Measurements from ENCODE around the gene ATP5PO. TPM values are rescaled to one million over a fixed set of nuclear protein-coding genes. Genes with fewer than 3 reads are reported as not detected.

The ATP5PO gene
- total and polyA plus RNA-seq, 2 of the 13 experiments (the other 11 are each of a cell fraction or from before 2014, with no cell fraction given), result 256 to 297 TPM

DNA sequence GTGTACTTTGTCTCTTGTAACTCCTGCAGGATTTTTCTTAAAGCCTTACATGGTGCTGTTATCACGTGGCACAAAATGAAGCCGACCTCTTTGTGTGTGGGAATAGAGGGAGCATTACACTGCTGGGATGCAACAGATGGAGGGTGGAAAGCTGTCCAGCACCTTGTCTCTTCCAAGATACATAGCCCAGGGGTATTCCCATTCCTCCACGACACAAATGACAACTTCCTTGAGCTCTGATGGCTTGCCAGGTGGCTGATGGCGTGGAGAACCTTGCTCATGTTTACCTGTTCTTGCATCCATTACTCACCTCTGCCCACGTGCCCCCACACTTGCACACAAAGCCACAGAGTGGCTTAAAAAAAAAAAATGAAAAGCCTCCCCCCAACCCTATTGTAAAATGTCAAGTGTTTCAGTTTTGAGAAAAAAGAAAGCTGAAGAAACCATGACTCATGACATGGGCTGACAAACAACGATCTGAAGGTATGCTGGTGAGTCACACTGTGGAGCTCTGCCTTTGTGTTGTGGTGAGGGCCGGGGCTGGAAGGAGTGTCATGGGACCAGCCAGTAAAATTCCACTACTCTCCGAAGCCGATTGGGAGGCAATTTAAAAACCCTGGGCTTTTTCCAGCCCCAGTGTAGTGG, 32.0 kb upstream of the ATP5PO start (continued):
- TF ChIP-seq SAFB2 (CRISPR knock-in tag; IDR thresholded peaks at IDR 0.05; ENCODE audit: borderline replicate concordance, low read depth) (no peak), GATAD2A (CRISPR knock-in tag; IDR thresholded peaks at IDR 0.05) (peak; percentile 52), SIN3A (IDR thresholded peaks at IDR 0.05; ENCODE audit: borderline replicate concordance, low read depth, low read length) (no peak), CBFB (CRISPR knock-in tag; IDR thresholded peaks at IDR 0.05) (no peak), SOX6 (IDR thresholded peaks at IDR 0.05) (no peak), SOX6 (CRISPR knock-in tag; IDR thresholded peaks at IDR 0.05) (peak; percentile 86), NFIC (IDR thresholded peaks at IDR 0.05; ENCODE audit: low read length) (peak; percentile 55; the same call in 1 of the 2 replicates), CREB1 (IDR thresholded peaks at IDR 0.05) (peak; percentile 77), CREB1 (CRISPR knock-in tag; IDR thresholded peaks at IDR 0.05) (no peak; the same call in 1 of the 2 replicates), ESRRA (CRISPR knock-in tag; IDR thresholded peaks at IDR 0.05; ENCODE audit: low read depth) (no peak), TBL1XR1 (IDR thresholded peaks at IDR 0.05; ENCODE audit: borderline replicate concordance, low read length, partially characterized antibody) (no peak), TEAD3 (CRISPR knock-in tag; optimal IDR thresholded peaks at IDR 0.05; ENCODE audit: borderline replicate concordance) (peak; percentile 66), BHLHE40 (IDR thresholded peaks at IDR 0.05; ENCODE audit: low read length) (peak; percentile 80), KLF12 (CRISPR knock-in tag; IDR thresholded peaks at IDR 0.05; ENCODE audit: borderline replicate concordance) (no peak), NFYB (CRISPR knock-in tag; IDR thresholded peaks at IDR 0.05) (0 out of 2 replicates have a peak, but pooled peaks have one; percentile 10), ZNF12 (CRISPR knock-in tag; IDR thresholded peaks at IDR 0.05) (no peak), ZNF224 (CRISPR knock-in tag; IDR thresholded peaks at IDR 0.05) (no peak), POGZ (CRISPR knock-in tag; IDR thresholded peaks at IDR 0.05) (peak; percentile 42; the same call in 1 of the 2 replicates), IKZF1 (IDR thresholded peaks at IDR 0.05) (no peak), NBN (conservative IDR thresholded peaks at IDR 0.05) (no peak), PCBP1 (IDR thresholded peaks at IDR 0.05; ENCODE audit: borderline replicate concordance, low read depth, low read length) (no peak), HOXA7 (CRISPR knock-in tag; IDR thresholded peaks at IDR 0.05) (no peak), HCFC1 (IDR thresholded peaks at IDR 0.05; ENCODE audit: low read depth, low read length) (no peak), ZNF619 (CRISPR knock-in tag; IDR thresholded peaks at IDR 0.05) (no peak), SYNCRIP (IDR thresholded peaks at IDR 0.05; ENCODE audit: insufficient read depth, low read depth, low read length) (no peak), JUND (CRISPR knock-in tag; IDR thresholded peaks at IDR 0.05) (0 out of 2 replicates have a peak, but pooled peaks have one; percentile 33)
- TF ChIP-seq, protein P1, sequence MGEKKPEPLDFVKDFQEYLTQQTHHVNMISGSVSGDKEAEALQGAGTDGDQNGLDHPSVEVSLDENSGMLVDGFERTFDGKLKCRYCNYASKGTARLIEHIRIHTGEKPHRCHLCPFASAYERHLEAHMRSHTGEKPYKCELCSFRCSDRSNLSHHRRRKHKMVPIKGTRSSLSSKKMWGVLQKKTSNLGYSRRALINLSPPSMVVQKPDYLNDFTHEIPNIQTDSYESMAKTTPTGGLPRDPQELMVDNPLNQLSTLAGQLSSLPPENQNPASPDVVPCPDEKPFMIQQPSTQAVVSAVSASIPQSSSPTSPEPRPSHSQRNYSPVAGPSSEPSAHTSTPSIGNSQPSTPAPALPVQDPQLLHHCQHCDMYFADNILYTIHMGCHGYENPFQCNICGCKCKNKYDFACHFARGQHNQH (CRISPR knock-in tag; IDR thresholded peaks at IDR 0.05), result peak; percentile 17
- TF ChIP-seq, protein P2, sequence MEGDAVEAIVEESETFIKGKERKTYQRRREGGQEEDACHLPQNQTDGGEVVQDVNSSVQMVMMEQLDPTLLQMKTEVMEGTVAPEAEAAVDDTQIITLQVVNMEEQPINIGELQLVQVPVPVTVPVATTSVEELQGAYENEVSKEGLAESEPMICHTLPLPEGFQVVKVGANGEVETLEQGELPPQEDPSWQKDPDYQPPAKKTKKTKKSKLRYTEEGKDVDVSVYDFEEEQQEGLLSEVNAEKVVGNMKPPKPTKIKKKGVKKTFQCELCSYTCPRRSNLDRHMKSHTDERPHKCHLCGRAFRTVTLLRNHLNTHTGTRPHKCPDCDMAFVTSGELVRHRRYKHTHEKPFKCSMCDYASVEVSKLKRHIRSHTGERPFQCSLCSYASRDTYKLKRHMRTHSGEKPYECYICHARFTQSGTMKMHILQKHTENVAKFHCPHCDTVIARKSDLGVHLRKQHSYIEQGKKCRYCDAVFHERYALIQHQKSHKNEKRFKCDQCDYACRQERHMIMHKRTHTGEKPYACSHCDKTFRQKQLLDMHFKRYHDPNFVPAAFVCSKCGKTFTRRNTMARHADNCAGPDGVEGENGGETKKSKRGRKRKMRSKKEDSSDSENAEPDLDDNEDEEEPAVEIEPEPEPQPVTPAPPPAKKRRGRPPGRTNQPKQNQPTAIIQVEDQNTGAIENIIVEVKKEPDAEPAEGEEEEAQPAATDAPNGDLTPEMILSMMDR (CRISPR knock-in tag; IDR thresholded peaks at IDR 0.05), result peak; percentile 34
- TF ChIP-seq, protein P3, sequence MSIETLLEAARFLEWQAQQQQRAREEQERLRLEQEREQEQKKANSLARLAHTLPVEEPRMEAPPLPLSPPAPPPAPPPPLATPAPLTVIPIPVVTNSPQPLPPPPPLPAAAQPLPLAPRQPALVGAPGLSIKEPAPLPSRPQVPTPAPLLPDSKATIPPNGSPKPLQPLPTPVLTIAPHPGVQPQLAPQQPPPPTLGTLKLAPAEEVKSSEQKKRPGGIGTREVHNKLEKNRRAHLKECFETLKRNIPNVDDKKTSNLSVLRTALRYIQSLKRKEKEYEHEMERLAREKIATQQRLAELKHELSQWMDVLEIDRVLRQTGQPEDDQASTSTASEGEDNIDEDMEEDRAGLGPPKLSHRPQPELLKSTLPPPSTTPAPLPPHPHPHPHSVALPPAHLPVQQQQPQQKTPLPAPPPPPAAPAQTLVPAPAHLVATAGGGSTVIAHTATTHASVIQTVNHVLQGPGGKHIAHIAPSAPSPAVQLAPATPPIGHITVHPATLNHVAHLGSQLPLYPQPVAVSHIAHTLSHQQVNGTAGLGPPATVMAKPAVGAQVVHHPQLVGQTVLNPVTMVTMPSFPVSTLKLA (IDR thresholded peaks at IDR 0.05), result peak; percentile 56
- TF ChIP-seq, protein P4, sequence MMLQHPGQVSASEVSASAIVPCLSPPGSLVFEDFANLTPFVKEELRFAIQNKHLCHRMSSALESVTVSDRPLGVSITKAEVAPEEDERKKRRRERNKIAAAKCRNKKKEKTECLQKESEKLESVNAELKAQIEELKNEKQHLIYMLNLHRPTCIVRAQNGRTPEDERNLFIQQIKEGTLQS (CRISPR knock-in tag; IDR thresholded peaks at IDR 0.05), result peak; percentile 76
